NCI-H1694 treated with DMSO at 0.1 percent for 48 hours (cell line): ENCODE measurements around the gene ART3.

Experiments
- DNase-seq: peaks from one replicate; lab custom pipeline; 2025; lab: John Stamatoyannopoulos, UW

The ART3 gene

GRCh38 chr4:76072760-76073159 is 1.7 kb upstream of the ART3 start:
- no peak for DNase-seq

- DNase-seq, result no peak
These were observed 588 bp downstream of the ART3 start for GRCh38 chr4:76074993-76075600.

GRCh38 chr4:76078033-76078613 is 3.6 kb downstream of the ART3 start:
- no peak for DNase-seq

- DNase-seq, result no peak
These were observed 9.0 kb downstream of the ART3 start for GRCh38 chr4:76083386-76083988.

- DNase-seq, result no peak
These were observed 10.0 kb downstream of the ART3 start for GRCh38 chr4:76084542-76084941.

- DNase-seq, result peak; percentile 55
These were observed 12.7 kb downstream of the ART3 start for GRCh38 chr4:76087007-76087769.

- no peak for DNase-seq
These were observed 14.2 kb downstream of the ART3 start for GRCh38 chr4:76088719-76089118.

- DNase-seq, result no peak
These were observed 15.8 kb downstream of the ART3 start for GRCh38 chr4:76090241-76090691.

- no peak for DNase-seq
These were observed 16.5 kb downstream of the ART3 start for GRCh38 chr4:76091052-76091451.

- no peak for DNase-seq
These were observed 21.1 kb downstream of the ART3 start for GRCh38 chr4:76095568-76095967.

GRCh38 chr4:76096076-76096475 is 21.6 kb downstream of the ART3 start:
- no peak for DNase-seq

GRCh38 chr4:76105652-76106051 is 31.1 kb downstream of the ART3 start:
- no peak for DNase-seq

GRCh38 chr4:76106442-76106841 is 31.9 kb downstream of the ART3 start:
- no peak for DNase-seq

- DNase-seq, result no peak
These were observed 34.1 kb downstream of the ART3 start for GRCh38 chr4:76108467-76109181.

GRCh38 chr4:76116821-76117220 is 42.3 kb downstream of the ART3 start:
- DNase-seq, result no peak

- DNase-seq, result no peak
These were observed 43.0 kb downstream of the ART3 start for GRCh38 chr4:76117536-76117935.

GRCh38 chr4:76120199-76120598 is 45.7 kb downstream of the ART3 start:
- no peak for DNase-seq

- no peak for DNase-seq
These were observed 51.3 kb downstream of the ART3 start for GRCh38 chr4:76125816-76126215.

- no peak for DNase-seq
These were observed 53.2 kb downstream of the ART3 start for GRCh38 chr4:76127754-76128153.

GRCh38 chr4:76141241-76141640 is 66.7 kb downstream of the ART3 start:
- no peak for DNase-seq

GRCh38 chr4:76144546-76144945 is 70.0 kb downstream of the ART3 start:
- DNase-seq, result no peak

- DNase-seq, result peak; percentile 31
These were observed 73.1 kb downstream of the ART3 start for GRCh38 chr4:76147454-76148141.
